A549 (cell line): Measurements from ENCODE around the gene CNP.

ENCODE experiments used
- EP300 ChIP-seq, 2 experiments: fragments of >200 bp; sonication (Bioruptor Twin); formaldehyde crosslinking; IDR thresholded peaks; 2 replicates in 1 of 2; 3 replicates in 1 of 2; pipeline ENCODE4 v1.6.1; 2016 to 2017
- FOSL2 ChIP-seq, 2 experiments: fragments of 450-650 bp in 1 of 2; fragments of >200 bp in 1 of 2; sonication (Bioruptor Twin) in 1 of 2; formaldehyde crosslinking; IDR thresholded peaks; 2 replicates each; pipeline versions ENCODE4 v1.5.0 to v1.6.1; 2016 to 2020; ENCODE audit warnings: mild to moderate bottlenecking in 1 of 2, moderate library complexity in 1 of 2
- FOXS1 ChIP-seq: fragments of 250-450 bp; sonication (Bioruptor Pico); IDR thresholded peaks from 2 replicates; pipeline ENCODE4 v1.5.0; 2020; ENCODE audit warnings: mild to moderate bottlenecking, moderate library complexity
- JUNB ChIP-seq: fragments of >200 bp; sonication (Bioruptor Twin); formaldehyde crosslinking; IDR thresholded peaks from 2 replicates; pipeline ENCODE4 v1.6.1; 2016
- MAZ ChIP-seq: fragments of 150-350 bp; IDR thresholded peaks from 2 replicates; pipeline ENCODE4 v1.6.1; 2014; ENCODE audit warnings: antibody characterized with exemption, low read depth, low read length, borderline replicate concordance
- NFE2L2 ChIP-seq: fragments of 150-350 bp; conservative IDR thresholded peaks from 2 replicates; pipeline ENCODE4 v1.6.1; 2014; ENCODE audit warnings: low read length
- PBX3 ChIP-seq: IDR thresholded peaks from 2 replicates; pipeline ENCODE4 v1.6.1; 2012
- POLR2A ChIP-seq: IDR thresholded peaks from 2 replicates; pipeline ENCODE4 v1.6.1; 2012; ENCODE audit warnings: mild to moderate bottlenecking, low read length
- POLR2AphosphoS2 ChIP-seq: conservative IDR thresholded peaks from 2 replicates; pipeline ENCODE4 v1.6.1; 2012; ENCODE audit warnings: low read length, improper control_type of control experiment, inconsistent platforms
- RAD21 ChIP-seq, 2 experiments: fragments of >200 bp in 1 of 2; sonication (Bioruptor Twin) in 1 of 2; formaldehyde crosslinking in 1 of 2; IDR thresholded peaks in 1 of 2; conservative IDR thresholded peaks in 1 of 2; 2 replicates in 1 of 2; 3 replicates in 1 of 2; pipeline ENCODE4 v1.6.1; 2012 to 2018; ENCODE audit warnings: inconsistent platforms in 1 of 2
- REST ChIP-seq: fragments of 200-600 bp; sonication (generic); IDR thresholded peaks from 2 replicates; pipeline ENCODE4 v1.6.1; 2016; ENCODE audit warnings: antibody characterized with exemption, mild to moderate bottlenecking, moderate library complexity
- TF ChIP-seq, protein P1 (sequence below): fragments of >200 bp; sonication (Bioruptor Twin); formaldehyde crosslinking; IDR thresholded peaks from 3 replicates; pipeline ENCODE4 v1.5.1; 2016

- TF ChIP-seq NFE2L2 (no peak), FOSL2 (IDR thresholded peaks at IDR 0.05) (no peak), FOSL2 (CRISPR knock-in tag; IDR thresholded peaks at IDR 0.05) (peak; percentile 43; the same call in 1 of the 2 replicates), EP300 (IDR thresholded peaks at IDR 0.05) (no peak; a peak in 1 of 5 replicates), POLR2AphosphoS2 (no peak), PBX3 (no peak), RAD21 (conservative IDR thresholded peaks at IDR 0.05 in 1 of 2, IDR thresholded peaks at IDR 0.05 in 1 of 2) (peak; percentile 49 to 56; a peak in 4 of 5 replicates), POLR2A (peak; percentile 90), MAZ (no peak), FOXS1 (CRISPR knock-in tag) (no peak), REST (no peak), JUNB (no peak)
- TF ChIP-seq, protein P1, sequence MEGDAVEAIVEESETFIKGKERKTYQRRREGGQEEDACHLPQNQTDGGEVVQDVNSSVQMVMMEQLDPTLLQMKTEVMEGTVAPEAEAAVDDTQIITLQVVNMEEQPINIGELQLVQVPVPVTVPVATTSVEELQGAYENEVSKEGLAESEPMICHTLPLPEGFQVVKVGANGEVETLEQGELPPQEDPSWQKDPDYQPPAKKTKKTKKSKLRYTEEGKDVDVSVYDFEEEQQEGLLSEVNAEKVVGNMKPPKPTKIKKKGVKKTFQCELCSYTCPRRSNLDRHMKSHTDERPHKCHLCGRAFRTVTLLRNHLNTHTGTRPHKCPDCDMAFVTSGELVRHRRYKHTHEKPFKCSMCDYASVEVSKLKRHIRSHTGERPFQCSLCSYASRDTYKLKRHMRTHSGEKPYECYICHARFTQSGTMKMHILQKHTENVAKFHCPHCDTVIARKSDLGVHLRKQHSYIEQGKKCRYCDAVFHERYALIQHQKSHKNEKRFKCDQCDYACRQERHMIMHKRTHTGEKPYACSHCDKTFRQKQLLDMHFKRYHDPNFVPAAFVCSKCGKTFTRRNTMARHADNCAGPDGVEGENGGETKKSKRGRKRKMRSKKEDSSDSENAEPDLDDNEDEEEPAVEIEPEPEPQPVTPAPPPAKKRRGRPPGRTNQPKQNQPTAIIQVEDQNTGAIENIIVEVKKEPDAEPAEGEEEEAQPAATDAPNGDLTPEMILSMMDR, result peak; percentile 45
Observed at GRCh38 chr17:41930009-41930832, 36.4 kb upstream of the CNP start, which contains the start of gene ODAD4.
